Activated naive CD8-positive, alpha-beta T cell treated with anti-CD3 and anti-CD28 coated beads, Interleukin-2, amount 50 U/mL, for 16 hours (primary cell): ENCODE results near the gene CD209.

Experiments used
- DNase-seq: peaks from one replicate; pipeline ENCODE4 v3.0.0-alpha.2; 2020; ENCODE audit warnings: low read depth, low spot score

CD209 gene

DNA sequence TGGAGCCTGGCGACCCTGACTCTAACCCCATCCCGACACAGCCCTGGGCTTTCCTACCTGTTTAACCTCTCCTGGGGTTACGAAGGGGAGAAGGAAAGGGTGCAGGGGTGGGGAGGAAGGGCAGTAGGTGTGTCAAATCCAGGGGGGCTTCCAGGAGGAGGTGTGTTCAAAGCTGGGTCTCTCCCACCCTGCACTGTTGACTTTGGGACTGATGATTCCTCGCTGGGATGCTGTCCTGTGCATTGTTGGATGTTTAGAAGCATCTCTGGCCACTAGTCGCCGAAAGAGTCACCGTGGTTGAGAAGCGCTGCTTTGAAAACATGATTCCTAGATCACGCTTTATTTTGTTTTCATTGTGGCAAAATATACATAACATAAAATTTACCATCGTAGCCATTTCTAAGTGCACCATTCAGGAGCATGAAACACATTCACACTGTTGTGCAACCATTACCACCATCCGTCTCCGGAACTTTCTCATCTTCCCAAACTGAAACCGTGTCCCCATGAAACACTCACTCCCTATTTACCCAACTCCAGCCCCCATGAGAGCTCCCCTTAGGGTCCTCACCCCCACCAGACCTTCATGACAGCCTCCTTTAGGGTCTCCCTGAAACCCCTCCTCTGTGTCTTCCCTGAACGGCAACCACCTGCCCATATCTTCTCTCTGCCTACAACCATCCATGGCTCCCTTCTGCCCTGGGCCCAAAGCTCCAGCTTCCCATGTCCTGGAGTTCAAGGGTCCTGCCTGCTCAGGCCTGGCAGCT is 41.0 kb downstream of the CD209 start:
- no peak for DNase-seq

DNA sequence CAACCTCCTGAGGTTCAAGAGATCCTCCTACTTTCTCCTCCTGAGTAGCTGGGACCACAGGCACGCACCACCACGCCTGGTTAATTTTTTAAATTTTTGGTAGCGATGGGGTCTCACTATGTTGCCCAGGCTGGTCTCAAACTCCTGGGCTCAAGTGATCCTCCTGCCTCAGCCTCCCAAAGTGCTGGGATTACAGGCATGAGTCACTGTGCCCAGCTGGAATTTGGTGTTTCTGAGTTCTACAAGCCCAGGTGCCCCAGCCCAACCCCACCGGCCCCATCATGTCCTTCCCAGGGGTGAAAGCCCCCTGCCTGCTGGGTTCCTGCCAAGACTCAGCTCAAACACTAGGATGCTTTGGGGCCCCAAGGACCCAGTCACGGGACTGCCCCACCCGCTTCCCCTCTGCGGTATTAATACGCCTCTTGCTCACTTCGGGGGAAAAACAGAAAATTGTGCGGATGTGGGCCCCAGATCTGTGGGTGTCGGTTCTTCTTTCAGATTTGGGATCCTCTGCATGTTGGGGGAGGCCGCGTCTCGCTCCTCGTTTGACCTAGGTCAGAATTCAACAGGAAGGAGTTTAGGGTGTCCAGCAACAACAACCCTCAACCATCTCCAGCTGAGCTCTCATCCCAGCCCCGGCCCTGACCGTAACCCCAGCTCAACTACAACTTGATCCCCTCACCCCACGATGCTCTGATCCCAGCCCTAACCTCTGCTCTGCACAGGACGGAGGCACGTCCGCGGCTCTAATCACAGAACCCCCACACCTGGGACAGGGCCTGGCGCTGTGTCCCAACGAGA is 41.7 kb downstream of the CD209 start:
- peak; percentile 43 for DNase-seq

DNA sequence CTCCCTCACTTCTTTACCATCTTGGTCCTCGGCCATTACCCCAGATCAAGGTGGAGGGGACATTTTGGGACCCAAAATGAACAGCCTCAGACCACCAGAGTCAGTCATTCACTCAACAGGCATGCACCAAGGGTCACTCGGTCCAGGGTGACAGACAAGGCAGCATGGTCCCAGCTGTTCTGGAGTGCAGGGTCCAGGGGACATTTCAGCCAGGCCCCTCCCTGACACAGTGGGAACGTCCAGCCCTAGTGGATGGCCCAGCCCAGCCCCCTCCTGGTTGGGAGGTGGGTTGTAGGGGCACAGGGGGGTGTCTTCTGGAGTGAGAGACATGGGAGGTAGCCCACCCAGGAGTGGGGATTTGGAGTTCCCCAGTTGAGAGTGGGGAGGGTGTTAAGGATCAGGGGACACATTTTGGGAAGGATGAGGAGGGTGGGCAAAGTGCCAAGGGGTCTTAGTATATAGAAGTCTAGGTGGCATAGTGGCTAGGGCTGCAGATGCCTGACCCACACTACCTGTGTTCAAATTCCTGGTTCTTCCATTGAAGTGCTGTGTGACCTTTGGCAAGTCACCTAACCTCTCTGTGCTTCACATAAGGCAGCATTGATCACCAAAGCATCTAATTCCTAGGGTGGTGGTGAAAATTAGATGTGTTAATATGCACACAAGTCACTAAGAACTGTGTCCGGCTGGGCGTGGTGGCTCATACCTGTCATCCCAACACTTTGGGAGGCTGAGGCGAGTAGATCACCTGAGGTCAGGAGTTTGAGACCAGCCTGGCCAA is 42.9 kb downstream of the CD209 start:
- DNase-seq = no peak

DNA sequence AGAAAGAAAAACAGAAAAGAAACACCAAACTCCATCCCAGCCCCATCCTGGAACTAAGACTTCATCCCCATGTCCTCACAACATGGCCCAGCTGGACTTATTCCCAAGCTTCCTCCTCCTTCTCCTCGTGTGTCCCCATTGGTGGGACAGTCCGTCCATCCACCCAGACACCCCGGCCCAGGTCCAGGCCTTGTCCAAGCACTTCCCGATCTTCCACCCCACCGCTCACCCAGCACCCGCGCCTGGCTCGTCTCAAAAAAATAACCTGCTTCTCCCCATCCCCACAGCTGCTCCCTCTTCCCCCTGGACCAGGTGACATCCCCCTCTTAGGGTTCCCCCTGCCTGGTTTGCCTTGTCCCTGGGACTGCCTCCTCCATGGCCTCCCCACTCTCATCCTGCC is 44.0 kb downstream of the CD209 start:
- no peak for DNase-seq

DNA sequence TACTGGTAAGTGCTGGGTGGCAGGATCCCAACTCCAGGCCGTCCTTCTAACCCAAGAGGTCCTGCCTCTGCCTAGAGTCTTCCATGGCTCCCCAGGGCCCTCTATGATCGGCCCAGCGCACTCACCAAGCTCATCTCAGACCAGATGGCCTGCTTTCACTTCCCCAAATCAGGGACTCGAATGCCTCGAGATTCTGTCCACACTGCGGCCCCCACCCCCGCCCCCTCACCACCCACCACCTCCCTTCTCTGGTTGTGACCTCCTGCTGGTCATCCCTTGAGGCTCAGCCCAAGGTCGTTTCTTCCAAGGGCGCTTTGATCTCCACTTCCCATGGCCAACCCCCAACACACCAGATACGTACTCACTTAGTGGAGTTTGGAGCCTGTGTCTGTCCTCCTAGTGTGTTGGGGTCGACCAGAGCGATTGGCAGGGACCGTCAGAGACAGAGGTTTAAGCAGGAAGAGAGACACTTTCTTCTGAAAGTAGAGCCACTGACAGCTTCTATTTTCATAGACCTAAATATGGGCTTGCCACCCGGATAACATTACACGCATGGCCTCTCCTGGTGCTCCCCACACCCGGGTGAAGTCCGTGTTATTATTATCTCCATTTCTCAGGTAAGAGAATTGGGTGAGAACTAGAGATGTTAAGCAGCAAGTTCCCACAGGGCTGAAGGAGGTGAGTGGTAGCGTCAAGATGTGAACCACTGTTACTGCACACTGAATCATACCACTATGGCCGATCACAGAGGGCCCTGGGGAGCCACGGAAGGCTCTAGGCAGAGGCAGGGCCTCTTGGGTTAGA is 45.5 kb downstream of the CD209 start, which contains the start of gene FCER2:
FCER2 (minus strand) TSS at position 478 of the 804 bp plus-strand sequence. CDS start 2,371 bp downstream, outside the sequence.
- no peak for DNase-seq

DNA sequence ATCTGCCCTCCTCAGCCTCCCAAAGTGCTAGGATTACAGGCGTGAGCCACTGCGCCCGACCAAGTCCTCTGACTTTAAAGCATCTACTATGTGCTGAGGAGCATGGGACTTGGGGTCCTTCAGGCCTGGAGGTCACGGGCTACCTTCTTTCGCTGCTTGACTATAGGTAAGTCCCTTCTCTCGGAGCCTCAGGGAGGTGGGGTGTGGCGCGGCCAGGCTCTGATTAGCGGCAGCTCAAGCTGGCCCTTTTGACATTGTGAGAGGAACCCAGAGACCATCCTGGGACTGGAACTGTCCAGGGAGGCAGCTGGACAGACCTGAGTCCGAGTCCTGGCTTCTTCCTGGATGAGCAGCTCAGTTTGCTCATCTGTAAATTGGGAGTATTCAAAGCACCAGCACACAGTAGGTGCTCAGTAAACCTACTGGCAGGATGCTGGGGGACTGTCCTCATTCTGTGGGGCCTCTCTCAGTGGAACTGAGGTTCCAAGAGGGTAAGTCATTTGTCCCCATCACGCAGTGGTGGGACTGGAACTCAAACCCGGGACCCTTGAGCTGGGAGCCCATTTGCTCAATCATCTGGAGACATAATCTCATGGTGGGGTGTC is 46.2 kb downstream of the CD209 start:
- no peak for DNase-seq

DNA sequence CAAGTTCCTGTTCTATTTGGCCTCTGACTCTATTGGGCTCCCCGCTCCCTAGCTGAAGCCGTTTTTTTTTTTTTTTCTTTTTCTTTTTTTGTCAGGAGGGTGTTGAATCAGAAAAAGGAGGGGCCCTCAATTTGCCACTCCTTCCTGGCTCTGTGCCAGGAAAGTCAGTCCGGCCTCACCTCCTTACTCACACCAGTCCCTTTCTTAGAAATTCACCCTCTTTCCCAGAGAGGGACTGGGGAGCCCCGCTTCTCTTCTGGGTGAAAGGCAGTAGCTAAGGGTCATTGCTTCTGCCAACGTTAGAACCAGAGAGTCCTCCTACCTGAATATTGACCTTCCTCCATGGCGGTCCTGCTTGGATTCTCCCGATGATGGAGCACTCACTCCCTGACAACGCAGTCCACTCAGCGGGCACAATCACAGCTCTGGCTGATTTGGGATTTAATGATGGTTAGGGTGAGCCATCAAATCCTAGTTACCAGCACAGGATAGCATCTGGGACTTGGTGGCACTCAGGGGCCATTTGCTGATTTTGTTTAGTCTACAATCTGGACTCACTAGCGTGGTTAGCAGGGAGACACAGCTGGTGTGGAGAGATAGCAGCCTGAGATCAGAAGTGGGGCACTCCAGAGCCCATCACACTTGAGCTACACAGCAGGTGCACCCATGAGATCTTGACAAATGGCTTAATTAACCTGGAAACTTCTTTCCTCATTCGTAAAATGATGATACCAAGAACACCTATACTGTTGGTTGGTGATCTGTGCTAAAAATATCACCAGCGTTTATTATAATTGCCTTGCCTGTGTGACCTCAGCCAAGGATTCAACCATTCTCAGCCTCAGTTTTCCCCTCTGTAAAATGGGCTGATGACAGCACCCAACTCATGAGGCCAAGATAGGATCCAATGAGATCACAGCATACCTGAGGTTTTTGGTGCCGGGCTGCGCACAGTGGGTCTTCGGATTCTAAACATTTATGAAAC is 47.6 kb downstream of the CD209 start:
- DNase-seq = no peak

DNA sequence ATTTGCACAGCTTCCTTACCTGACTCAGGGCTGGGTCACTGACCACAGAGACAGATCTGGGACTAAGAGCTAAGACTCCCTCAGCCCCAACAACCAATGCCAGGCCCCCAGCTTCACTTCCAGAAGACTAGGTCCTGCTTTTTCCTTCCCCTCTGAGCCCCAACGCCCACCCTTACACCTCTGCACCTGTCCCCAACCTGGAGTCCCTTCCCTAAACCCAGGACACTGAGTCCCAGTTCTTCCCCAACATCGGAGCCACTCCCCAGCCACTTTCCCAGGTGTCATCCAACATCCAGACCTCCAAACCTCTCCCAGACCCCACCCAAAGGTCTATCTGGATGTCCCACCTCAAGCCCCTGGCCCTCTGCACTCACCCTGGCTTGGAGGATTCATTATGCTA is 48.3 kb downstream of the CD209 start:
- no peak for DNase-seq

DNA sequence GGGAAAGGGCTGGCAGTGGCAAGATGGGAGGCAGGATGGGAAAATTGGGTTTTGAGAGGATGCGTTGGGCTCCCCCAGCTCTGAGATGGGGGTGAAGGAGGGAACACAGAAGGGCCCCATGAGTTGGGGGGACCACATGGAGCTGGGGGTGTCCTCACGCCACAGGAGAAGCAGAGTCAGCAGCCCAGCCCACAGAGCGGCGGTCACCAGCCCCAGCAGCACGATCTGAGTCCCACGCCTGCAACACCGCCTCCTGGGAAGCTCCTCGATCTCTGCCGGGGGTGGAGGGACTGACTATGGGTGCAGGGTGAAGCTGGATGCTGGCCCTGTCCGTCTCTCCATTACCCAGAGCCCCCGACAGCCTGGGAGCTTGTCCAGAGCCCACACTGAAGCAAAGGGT is 48.8 kb downstream of the CD209 start:
- no peak for DNase-seq

DNA sequence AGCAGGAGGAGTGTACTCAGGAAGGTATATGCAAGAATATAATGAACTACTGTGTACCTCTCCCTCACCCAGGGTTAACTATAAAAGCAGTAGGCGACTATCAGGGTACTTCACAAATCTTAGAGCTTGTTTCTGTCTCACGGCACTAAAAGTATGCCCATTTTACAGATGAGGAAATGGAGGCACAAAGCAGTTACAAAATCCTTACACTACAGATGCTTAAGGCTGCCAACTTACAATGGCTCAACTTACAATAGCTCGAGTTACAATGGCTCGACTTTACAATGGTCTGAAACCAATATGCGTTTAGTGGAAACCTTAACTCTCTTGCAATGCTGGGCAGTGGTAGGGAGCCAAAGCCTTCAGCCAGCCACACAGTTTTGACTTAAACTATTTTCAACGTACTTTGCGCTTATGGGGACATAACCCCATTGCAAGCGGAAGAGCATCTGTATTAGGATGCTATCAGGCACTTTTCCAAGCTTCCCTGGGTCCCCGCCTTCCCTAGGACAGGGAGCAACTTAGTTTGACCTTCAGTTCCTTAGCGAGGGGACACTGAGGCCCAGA is 49.5 kb downstream of the CD209 start:
- no peak for DNase-seq

DNA sequence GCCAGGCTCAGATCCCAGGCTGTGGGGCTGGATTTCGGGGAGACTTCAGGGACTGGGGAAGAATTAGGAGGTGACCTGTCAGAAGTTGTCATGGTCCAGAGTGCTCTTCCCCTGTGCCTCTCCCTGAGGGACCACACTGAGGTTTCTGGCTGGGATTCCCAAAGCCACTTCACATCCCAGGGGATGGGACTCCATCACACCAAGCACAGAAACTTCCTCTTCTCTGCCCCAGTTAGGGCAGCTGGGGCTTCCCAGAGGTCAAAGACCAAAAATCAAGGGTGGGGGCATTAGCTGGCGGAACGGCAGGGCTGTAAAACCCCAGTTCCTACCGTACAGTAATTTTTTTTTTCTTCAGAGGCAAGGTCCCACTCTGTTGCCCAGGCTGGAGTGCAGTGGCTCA is 52.8 kb downstream of the CD209 start:
- no peak for DNase-seq

DNA sequence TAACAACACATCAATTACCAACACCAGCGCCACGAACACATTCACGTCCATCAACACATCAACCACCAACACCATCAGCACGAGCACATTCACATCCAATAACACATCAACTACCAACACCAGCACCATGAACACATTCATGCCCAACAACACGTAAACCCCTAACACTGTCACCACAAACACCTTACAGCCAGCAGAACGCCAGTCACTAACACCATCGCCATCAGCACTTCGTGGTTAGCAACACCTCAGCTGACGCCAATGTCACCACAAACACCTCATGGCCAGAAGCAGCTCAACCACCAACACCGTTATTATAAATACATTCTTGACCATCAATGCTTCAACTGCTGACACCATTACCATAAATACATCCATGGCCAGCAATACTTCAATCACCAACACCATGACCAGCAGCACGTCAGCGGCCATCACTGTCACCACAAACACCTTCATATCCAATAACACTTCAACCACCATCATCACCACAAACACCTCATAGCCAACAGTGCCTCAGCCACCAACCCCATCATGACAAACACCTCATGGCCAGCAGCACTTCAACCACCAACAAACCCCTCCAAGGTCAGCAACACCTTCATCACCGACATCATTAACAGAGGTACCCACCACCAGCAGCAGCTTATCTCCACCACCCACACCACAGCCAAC is 54.8 kb downstream of the CD209 start:
- no peak for DNase-seq

DNA sequence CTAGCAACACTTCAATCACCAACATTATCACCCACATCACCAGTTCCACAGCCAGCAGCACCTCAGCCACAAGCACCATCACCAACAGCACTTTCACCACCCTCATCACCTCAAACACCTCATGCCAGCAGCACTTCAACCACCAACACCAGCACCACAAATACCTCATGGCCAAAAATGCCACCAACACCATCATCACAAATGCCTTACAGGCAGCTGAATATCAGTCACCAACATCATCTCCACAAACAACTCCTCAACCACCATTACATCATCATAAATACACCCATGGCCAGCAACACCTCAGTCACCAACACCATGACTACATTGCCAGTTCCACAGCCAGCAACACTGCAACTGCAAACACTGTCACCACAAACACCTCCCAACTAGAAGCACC is 55.8 kb downstream of the CD209 start:
- no peak for DNase-seq

DNA sequence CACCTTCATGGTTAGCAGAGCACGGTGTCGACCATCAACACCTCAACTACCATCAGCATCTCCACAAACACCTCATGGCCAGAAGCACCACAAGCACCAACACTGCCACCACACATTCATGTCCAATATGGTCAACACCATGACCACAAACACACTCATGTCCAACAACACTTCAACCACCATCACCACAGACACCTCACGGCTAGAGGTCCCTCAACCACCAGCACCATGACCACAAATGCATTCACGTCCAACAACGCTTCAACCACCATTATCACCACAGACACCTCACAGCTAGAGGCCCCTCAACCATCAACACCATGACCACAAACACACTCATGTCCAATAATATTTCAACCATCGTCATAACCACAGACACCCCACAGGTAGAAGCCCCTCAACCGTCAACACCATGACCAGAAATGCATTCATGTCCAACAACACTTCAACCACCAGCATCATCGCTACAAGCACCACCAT is 56.5 kb downstream of the CD209 start:
- DNase-seq = no peak
